HepG2 (cell line): Measurements from ENCODE around the gene C2orf76. TPM values are rescaled to one million over a fixed set of nuclear protein-coding genes. Genes with fewer than 3 reads are reported as not detected.

Experiments used
- CENPT ChIP-seq: sonication (generic); formaldehyde crosslinking; IDR thresholded peaks from 2 replicates; pipeline ENCODE4 v1.8.0; 2022; ENCODE audit warnings: low read depth, mild to moderate bottlenecking, moderate library complexity, missing genetic modification reagents
- FOXM1 ChIP-seq: sonication (generic); formaldehyde crosslinking; IDR thresholded peaks from 2 replicates; pipeline ENCODE4 v1.5.0; 2020; ENCODE audit warnings: missing genetic modification reagents
- GLI4 ChIP-seq: sonication (generic); formaldehyde crosslinking; IDR thresholded peaks from 2 replicates; pipeline ENCODE4 v1.5.1; 2020; ENCODE audit warnings: missing genetic modification reagents, mild to moderate bottlenecking, moderate library complexity, borderline replicate concordance
- HNF4G ChIP-seq, 2 experiments: sonication (generic) in 1 of 2; formaldehyde crosslinking in 1 of 2; IDR thresholded peaks; 2 replicates each; pipeline versions ENCODE4 v1.4.0 to v1.6.1; 2011 to 2020; ENCODE audit warnings: borderline replicate concordance in 2 of 2, low read depth in 2 of 2, mild to moderate bottlenecking in 2 of 2, low read length in 1 of 2, missing genetic modification reagents in 1 of 2, moderate library complexity in 1 of 2
- IRF2 ChIP-seq: IDR thresholded peaks from 2 replicates; pipeline ENCODE4 v1.6.1; 2018; ENCODE audit warnings: missing genetic modification reagents, missing compliant biosample characterization
- MEIS1 ChIP-seq: sonication (generic); formaldehyde crosslinking; IDR thresholded peaks from 2 replicates; pipeline ENCODE4 v1.9.0; 2021; ENCODE audit warnings: mild to moderate bottlenecking, missing genetic modification reagents, moderate library complexity, borderline replicate concordance
- MXI1 ChIP-seq: IDR thresholded peaks from 3 replicates; pipeline ENCODE4 v1.6.1; 2012; ENCODE audit warnings: low read depth, low read length, inconsistent platforms, borderline replicate concordance
- NFATC3 ChIP-seq: sonication (generic); formaldehyde crosslinking; IDR thresholded peaks from 2 replicates; pipeline ENCODE4 v1.5.1; 2020; ENCODE audit warnings: mild to moderate bottlenecking, missing genetic modification reagents
- NR2C2 ChIP-seq: sonication (generic); formaldehyde crosslinking; IDR thresholded peaks from 2 replicates; pipeline ENCODE4 v1.4.0; 2020; ENCODE audit warnings: missing genetic modification reagents, mild to moderate bottlenecking, moderate library complexity, borderline replicate concordance
- PATZ1 ChIP-seq: sonication (generic); formaldehyde crosslinking; IDR thresholded peaks from 2 replicates; pipeline ENCODE4 v1.4.0; 2020; ENCODE audit warnings: missing genetic modification reagents
- PPARG ChIP-seq: conservative IDR thresholded peaks from 2 replicates; pipeline ENCODE4 v1.6.1; 2016; ENCODE audit warnings: missing biosample characterization, missing genetic modification reagents
- RARA ChIP-seq: IDR thresholded peaks from 2 replicates; pipeline ENCODE4 v1.6.1; 2016; ENCODE audit warnings: missing genetic modification reagents, missing compliant biosample characterization
- RBM39 ChIP-seq: fragments of 200-400 bp; formaldehyde crosslinking; IDR thresholded peaks from one replicate; pipeline ENCODE4 v1.6.1; 2018; ENCODE audit warnings: antibody characterized with exemption, mild to moderate bottlenecking, low read depth, low read length; ENCODE audit not compliant: poor library complexity, severe bottlenecking
- SIN3A ChIP-seq: IDR thresholded peaks from 2 replicates; pipeline ENCODE4 v1.6.1; 2011; ENCODE audit warnings: low read depth, mild to moderate bottlenecking, control low read depth, low read length, borderline replicate concordance
- TFDP1 ChIP-seq: IDR thresholded peaks from 2 replicates; pipeline ENCODE4 v1.6.1; 2016; ENCODE audit warnings: missing compliant biosample characterization, missing genetic modification reagents, borderline replicate concordance
- ZFP36L1 ChIP-seq: sonication (generic); formaldehyde crosslinking; IDR thresholded peaks from 2 replicates; pipeline ENCODE4 v1.8.0; 2022; ENCODE audit warnings: mild to moderate bottlenecking, missing genetic modification reagents, moderate library complexity
- ZNF138 ChIP-seq: sonication (generic); formaldehyde crosslinking; IDR thresholded peaks from 2 replicates; pipeline ENCODE4 v1.5.0; 2020; ENCODE audit warnings: mild to moderate bottlenecking, low read depth, missing genetic modification reagents
- ZNF263 ChIP-seq: sonication (generic); formaldehyde crosslinking; IDR thresholded peaks from 2 replicates; pipeline ENCODE4 v1.4.0; 2020; ENCODE audit warnings: missing genetic modification reagents
- ZNF281 ChIP-seq: sonication (generic); formaldehyde crosslinking; IDR thresholded peaks from 2 replicates; pipeline ENCODE4 v1.4.0; 2020; ENCODE audit warnings: missing genetic modification reagents, borderline replicate concordance
- ZNF382 ChIP-seq: sonication (generic); formaldehyde crosslinking; IDR thresholded peaks from 2 replicates; pipeline ENCODE4 v1.5.0; 2020; ENCODE audit warnings: missing genetic modification reagents, mild to moderate bottlenecking, borderline replicate concordance
- ZNF496 ChIP-seq: sonication (generic); formaldehyde crosslinking; IDR thresholded peaks from 2 replicates; pipeline ENCODE4 v1.8.1; 2023; ENCODE audit warnings: mild to moderate bottlenecking, moderate library complexity, missing genetic modification reagents; ENCODE audit not compliant: insufficient replicate concordance
- ZNF644 ChIP-seq: IDR thresholded peaks from 2 replicates; pipeline ENCODE4 v1.6.1; 2016; ENCODE audit warnings: low read depth
- ZNF724P ChIP-seq: sonication (generic); formaldehyde crosslinking; IDR thresholded peaks from 2 replicates; pipeline ENCODE4 v1.8.0; 2022; ENCODE audit warnings: missing genetic modification reagents, borderline replicate concordance
- polyA plus RNA-seq, 8 experiments: library from polyadenylated mRNA; depleted of rRNA in 3 of 8; stranded (reverse) in 7 of 8; unstranded in 1 of 8; fragments of >200 nt; fragmentation: Illumina TruSeq in 4 of 8; extraction: Trizol in 4 of 8; gene quantifications; 2 replicates each; pipeline versions ENCODE4 v1.2.1 to v1.2.3, GENCODE V29; 2011 to 2016; ENCODE audit warnings: low read depth in 4 of 8, missing spikeins in 1 of 8, mixed read lengths in 1 of 8; ENCODE audit not compliant: insufficient read depth in 1 of 8
- total RNA-seq, 5 experiments: library from RNA; depleted of rRNA; stranded (reverse); fragments of >200 nt; fragmentation: Illumina TruSeq; extraction: Trizol; gene quantifications; 2 replicates each; pipeline ENCODE4 v1.2.3, GENCODE V29; 2016; ENCODE audit warnings: low read depth in 1 of 5

C2orf76 gene
- total and polyA plus RNA-seq, 2 of the 13 experiments (the other 11 are each of a cell fraction or from before 2014, with no cell fraction given): 7.7 to 8.5 TPM

GRCh38 chr2:119367472-119368099 is 952 bp upstream of the C2orf76 start (continued):
- TF ChIP-seq ZNF281: no peak; the same call in 1 of the 2 replicates
- TF ChIP-seq ZNF138 (CRISPR knock-in tag): peak; percentile 33; the same call in 1 of the 2 replicates
- 0 out of 2 replicates have a peak, but pooled peaks have one; percentile 1 for TF ChIP-seq NFATC3 (CRISPR knock-in tag)
- TF ChIP-seq GLI4 (CRISPR knock-in tag): peak; percentile 6; the same call in 1 of the 2 replicates
- TF ChIP-seq RARA (CRISPR knock-in tag): peak; percentile 76
- TF ChIP-seq MEIS1 (CRISPR knock-in tag): peak; percentile 47; the same call in 1 of the 2 replicates
- no peak for TF ChIP-seq CENPT (CRISPR knock-in tag)
- TF ChIP-seq ZFP36L1 (CRISPR knock-in tag): peak; percentile 13; the same call in 1 of the 2 replicates
- no peak for TF ChIP-seq FOXM1 (CRISPR knock-in tag)
- TF ChIP-seq TFDP1 (CRISPR knock-in tag): peak; percentile 63; the same call in 1 of the 2 replicates
- no peak for TF ChIP-seq ZNF496
- 0 out of 2 replicates have a peak, but pooled peaks have one; percentile 15 for TF ChIP-seq ZNF644 (CRISPR knock-in tag)
- TF ChIP-seq SIN3A: peak; percentile 80; the same call in 1 of the 2 replicates
- TF ChIP-seq ZNF263: peak; percentile 43; the same call in 1 of the 2 replicates
- TF ChIP-seq ZNF724P (CRISPR knock-in tag): 0 out of 2 replicates have a peak, but pooled peaks have one; percentile 5
- TF ChIP-seq MXI1: peak; percentile 63; the same call in 1 of the 3 replicates
- peak; percentile 32 for TF ChIP-seq RBM39
- TF ChIP-seq PATZ1 (CRISPR knock-in tag): peak; percentile 86
- TF ChIP-seq NR2C2 (CRISPR knock-in tag): peak; percentile 40; the same call in 1 of the 2 replicates
- no peak for TF ChIP-seq ZNF382 (CRISPR knock-in tag)
- 0 out of 2 replicates have a peak, but pooled peaks have one; percentile 20 for TF ChIP-seq IRF2 (CRISPR knock-in tag)
- peak; percentile 99 for TF ChIP-seq PPARG
- 0 out of 2 replicates have a peak, but pooled peaks have one; percentile 44 for TF ChIP-seq HNF4G (IDR thresholded peaks at IDR 0.05; ENCODE audit: borderline replicate concordance, low read depth, low read length)
- TF ChIP-seq HNF4G (CRISPR knock-in tag; IDR thresholded peaks at IDR 0.05; ENCODE audit: borderline replicate concordance, low read depth): peak; percentile 65; the same call in 1 of the 2 replicates
